ENCODE results near the gene TMEM196.

GRCh38 chr7:19715499-19715898, 57.9 kb downstream of the TMEM196 start:
- TF ChIP-seq CTCF (IDR thresholded peaks at IDR 0.05), result no peak
- TF ChIP-seq POLR2AphosphoS5 (IDR thresholded peaks at IDR 0.05), result no peak
- no peak for TF ChIP-seq POLR2A (IDR thresholded peaks at IDR 0.05)
- no peak for TF ChIP-seq EP300 (IDR thresholded peaks at IDR 0.05; ENCODE audit: low read depth)

Measured in transverse colon (tissue), 4 donors.